Ishikawa (cell line): ENCODE results near the gene GALNT9.

Experiments used
- CEBPB ChIP-seq: IDR thresholded peaks from 2 replicates; pipeline ENCODE4 v1.6.1; 2012
- CREB1 ChIP-seq: IDR thresholded peaks from 2 replicates; pipeline ENCODE4 v1.6.1; 2012; ENCODE audit warnings: low read depth
- EGR1 ChIP-seq: IDR thresholded peaks from 2 replicates; pipeline ENCODE4 v1.6.1; 2012
- EP300 ChIP-seq: IDR thresholded peaks from 2 replicates; pipeline ENCODE4 v1.6.1; 2012; ENCODE audit warnings: borderline replicate concordance
- FOXM1 ChIP-seq: IDR thresholded peaks from 2 replicates; pipeline ENCODE4 v1.6.1; 2012; ENCODE audit warnings: low read depth, borderline replicate concordance
- NFIC ChIP-seq: IDR thresholded peaks from 2 replicates; pipeline ENCODE4 v1.6.1; 2012
- RAD21 ChIP-seq: IDR thresholded peaks from 2 replicates; pipeline ENCODE4 v1.6.1; 2012; ENCODE audit warnings: low read depth
- TAF1 ChIP-seq: IDR thresholded peaks from 2 replicates; pipeline ENCODE4 v1.6.1; 2012; ENCODE audit warnings: low read depth, mild to moderate bottlenecking
- TCF12 ChIP-seq: IDR thresholded peaks from 2 replicates; pipeline ENCODE4 v1.6.1; 2012; ENCODE audit warnings: low read depth
- TEAD4 ChIP-seq: IDR thresholded peaks from 2 replicates; pipeline ENCODE4 v1.6.1; 2012
- YY1 ChIP-seq: IDR thresholded peaks from 2 replicates; pipeline ENCODE4 v1.6.1; 2012; ENCODE audit warnings: low read depth
- ZBTB7A ChIP-seq: IDR thresholded peaks from 2 replicates; pipeline ENCODE4 v1.6.1; 2012; ENCODE audit warnings: low read depth
- TF ChIP-seq, protein P1 (sequence below): IDR thresholded peaks from 2 replicates; pipeline ENCODE4 v1.6.1; 2012
- TF ChIP-seq, protein P2 (sequence below): IDR thresholded peaks from 2 replicates; pipeline ENCODE4 v1.6.1; 2012
- TF ChIP-seq, protein P3 (sequence below): IDR thresholded peaks from 2 replicates; pipeline ENCODE4 v1.6.1; 2012; ENCODE audit warnings: low read depth, mild to moderate bottlenecking

GALNT9 gene

DNA sequence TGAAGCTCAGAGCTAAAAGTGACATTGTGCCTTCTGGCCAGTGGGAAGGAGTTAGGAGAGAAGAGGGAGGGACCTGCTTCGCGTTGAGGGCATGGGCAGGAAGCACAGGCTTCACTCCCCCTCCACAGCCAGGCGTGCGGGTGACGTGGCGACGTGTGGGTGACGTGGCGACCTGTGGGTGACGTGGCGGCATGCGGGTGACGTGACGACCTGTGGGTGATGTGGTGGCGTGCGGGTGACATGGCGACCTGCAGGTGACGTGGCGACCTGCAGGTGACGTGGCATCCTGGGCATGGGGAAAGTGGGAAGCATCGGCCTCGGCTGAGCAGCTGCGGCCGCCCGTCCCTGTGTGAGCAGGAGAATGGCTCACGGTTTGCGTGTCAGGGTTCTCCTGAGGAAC, 8.2 kb upstream of the GALNT9 start:
- TF ChIP-seq NFIC, result no peak
- no peak for TF ChIP-seq CREB1
- no peak for TF ChIP-seq ZBTB7A

DNA sequence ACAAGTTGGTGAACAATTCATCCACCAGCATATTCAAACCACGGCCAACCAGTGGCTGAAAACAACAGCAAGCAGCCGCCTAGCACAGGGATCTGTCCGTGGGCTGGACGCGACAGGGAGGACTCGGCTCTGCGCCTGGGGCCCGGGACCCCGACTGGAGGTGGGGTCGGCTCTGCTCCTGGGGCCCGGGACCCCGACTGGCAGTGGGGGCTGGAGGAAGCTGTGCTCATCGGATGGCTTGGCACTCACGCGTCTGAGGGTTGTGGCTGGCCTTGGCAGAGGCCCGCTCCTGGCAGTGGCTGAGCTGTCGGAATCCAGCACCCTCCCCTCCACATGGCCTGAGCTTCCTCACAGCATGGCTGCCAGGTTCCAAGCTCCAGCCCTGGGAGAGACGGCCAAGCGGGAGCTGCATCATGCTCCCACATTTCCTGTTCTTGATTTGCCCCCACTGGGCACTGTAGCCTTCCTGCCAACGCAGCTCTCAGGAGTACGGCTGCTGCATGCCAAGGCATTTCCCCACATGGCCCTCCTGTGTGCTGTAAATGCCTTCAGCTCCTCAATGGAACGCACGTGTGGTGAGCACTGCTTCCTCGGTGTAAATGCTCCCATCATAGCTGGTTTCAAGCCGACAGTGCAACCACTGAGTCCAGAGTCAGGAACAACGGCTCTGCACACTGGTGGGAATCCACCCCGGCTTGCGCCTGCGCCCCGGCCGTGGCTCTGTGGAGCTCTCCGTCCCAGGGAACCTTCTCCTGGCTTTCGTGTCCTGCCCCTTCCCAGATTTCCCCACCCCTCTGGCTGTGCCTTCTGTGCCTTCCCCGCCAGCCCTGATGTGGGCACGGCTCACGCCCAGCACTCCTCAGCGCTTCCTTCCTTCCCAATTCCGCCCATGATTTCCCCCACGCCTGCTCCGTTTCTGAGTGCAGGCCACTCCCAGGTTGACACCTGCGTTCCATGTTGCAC, 7.3 kb upstream of the GALNT9 start:
- TF ChIP-seq TEAD4 (no peak), EP300 (no peak), NFIC (no peak), TAF1 (no peak), TCF12 (no peak), FOXM1 (no peak), CREB1 (no peak), CEBPB (no peak), EGR1 (no peak)
- TF ChIP-seq, protein P1, sequence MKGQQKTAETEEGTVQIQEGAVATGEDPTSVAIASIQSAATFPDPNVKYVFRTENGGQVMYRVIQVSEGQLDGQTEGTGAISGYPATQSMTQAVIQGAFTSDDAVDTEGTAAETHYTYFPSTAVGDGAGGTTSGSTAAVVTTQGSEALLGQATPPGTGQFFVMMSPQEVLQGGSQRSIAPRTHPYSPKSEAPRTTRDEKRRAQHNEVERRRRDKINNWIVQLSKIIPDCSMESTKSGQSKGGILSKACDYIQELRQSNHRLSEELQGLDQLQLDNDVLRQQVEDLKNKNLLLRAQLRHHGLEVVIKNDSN, result no peak

DNA sequence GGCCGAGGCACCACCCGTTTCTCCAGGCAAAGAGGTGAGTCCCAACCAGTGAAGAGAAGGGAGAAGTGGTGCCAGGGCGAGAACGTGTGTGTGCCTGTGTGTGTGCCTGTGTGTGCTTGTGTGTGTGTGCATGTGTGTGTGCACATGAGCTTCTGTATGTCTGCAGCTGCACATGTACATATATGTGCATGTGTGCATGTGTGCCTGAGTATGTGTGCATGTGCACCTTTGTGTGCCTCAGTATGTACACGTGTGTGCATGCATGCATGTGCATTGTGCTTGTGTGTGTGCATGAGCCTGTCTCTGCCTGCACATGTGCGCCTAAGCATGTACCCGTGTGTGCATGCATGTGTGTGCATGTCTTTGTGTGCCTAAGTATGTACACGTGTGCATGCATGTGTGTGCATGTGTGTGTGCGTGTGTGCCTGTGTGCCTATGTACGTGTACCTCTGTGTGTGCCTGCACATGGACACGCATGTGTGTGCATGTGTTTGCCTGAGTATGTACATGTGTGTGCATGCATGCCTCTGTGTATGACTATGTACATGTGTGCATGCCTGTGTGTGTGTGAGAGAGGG, 5.9 kb upstream of the GALNT9 start:
- TF ChIP-seq RAD21, result no peak
- no peak for TF ChIP-seq EP300
- no peak for TF ChIP-seq CEBPB
- TF ChIP-seq NFIC, result no peak
- no peak for TF ChIP-seq FOXM1
- no peak for TF ChIP-seq EGR1
- TF ChIP-seq, protein P2, sequence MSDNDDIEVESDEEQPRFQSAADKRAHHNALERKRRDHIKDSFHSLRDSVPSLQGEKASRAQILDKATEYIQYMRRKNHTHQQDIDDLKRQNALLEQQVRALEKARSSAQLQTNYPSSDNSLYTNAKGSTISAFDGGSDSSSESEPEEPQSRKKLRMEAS, result no peak
- no peak for TF ChIP-seq YY1
- TF ChIP-seq ZBTB7A, result no peak
- TF ChIP-seq, protein P1, result no peak
- TF ChIP-seq CREB1, result no peak
- TF ChIP-seq TAF1, result no peak
- TF ChIP-seq, protein P3, sequence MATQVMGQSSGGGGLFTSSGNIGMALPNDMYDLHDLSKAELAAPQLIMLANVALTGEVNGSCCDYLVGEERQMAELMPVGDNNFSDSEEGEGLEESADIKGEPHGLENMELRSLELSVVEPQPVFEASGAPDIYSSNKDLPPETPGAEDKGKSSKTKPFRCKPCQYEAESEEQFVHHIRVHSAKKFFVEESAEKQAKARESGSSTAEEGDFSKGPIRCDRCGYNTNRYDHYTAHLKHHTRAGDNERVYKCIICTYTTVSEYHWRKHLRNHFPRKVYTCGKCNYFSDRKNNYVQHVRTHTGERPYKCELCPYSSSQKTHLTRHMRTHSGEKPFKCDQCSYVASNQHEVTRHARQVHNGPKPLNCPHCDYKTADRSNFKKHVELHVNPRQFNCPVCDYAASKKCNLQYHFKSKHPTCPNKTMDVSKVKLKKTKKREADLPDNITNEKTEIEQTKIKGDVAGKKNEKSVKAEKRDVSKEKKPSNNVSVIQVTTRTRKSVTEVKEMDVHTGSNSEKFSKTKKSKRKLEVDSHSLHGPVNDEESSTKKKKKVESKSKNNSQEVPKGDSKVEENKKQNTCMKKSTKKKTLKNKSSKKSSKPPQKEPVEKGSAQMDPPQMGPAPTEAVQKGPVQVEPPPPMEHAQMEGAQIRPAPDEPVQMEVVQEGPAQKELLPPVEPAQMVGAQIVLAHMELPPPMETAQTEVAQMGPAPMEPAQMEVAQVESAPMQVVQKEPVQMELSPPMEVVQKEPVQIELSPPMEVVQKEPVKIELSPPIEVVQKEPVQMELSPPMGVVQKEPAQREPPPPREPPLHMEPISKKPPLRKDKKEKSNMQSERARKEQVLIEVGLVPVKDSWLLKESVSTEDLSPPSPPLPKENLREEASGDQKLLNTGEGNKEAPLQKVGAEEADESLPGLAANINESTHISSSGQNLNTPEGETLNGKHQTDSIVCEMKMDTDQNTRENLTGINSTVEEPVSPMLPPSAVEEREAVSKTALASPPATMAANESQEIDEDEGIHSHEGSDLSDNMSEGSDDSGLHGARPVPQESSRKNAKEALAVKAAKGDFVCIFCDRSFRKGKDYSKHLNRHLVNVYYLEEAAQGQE, result no peak
- no peak for TF ChIP-seq TCF12
- TF ChIP-seq TEAD4, result no peak

DNA sequence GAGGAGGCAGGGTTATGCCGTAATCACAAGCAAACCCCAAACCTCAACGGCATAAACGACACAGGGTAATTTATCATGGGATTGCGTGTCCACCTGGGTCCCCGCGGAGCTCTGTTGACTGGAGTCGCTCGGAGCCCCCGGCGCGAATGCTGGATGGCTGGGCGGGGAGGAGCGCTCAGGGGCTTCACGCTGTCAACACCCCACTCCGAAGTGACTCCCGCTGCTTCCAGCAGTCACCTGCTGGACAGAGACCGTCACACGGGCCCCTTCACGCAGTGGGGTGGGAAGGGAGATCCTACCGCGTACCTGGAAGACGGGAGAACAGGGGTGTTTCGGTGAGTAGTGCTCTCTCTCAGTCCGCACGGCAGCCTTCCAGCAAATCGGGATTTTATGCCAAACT, 4.4 kb upstream of the GALNT9 start:
- TF ChIP-seq, protein P3, result peak; percentile 45; the same call in 1 of the 2 replicates
- no peak for TF ChIP-seq TCF12

DNA sequence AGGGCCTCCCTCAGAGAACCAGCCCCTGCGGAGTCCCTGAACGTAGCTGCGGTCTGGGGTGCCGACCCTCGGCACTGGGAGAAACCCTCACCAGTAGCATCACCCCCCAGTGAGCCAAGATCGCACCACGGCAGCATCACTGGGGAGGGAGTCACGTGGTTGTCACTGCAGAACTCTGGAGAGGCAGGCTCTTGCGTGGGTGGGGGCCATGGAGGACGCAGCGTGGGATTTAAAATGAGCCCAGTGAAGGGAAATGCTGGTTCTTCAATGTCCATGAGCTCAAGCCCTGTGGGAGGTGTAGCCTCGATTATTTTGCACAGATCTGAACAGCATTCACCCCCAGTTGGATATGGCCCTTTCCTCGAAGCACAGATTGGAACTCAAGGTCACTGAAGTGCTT, 3.9 kb upstream of the GALNT9 start:
- TF ChIP-seq, protein P3, result no peak
- TF ChIP-seq, protein P2, result no peak
- TF ChIP-seq FOXM1 (no peak), TAF1 (no peak), EGR1 (no peak), RAD21 (no peak)
- TF ChIP-seq, protein P1, result no peak
